Activated CD4-positive, alpha-beta T cell treated with anti-CD3 and anti-CD28 coated beads for 24 hours (primary cell): ENCODE data around the gene DEFB119.
"Not testable (repeated sequence)": the region's sequence is repeated elsewhere in the genome, so short reads cannot be mapped to it uniquely, and the experiment has no call there.

Source experiments
- DNase-seq, 2 donors: peaks; one replicate each; pipeline ENCODE4 v3.0.0-alpha.2; 2020; ENCODE audit warnings: low read depth in 2 of 2

DEFB119 gene, protein sequence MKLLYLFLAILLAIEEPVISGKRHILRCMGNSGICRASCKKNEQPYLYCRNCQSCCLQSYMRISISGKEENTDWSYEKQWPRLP

GRCh38 chr20:31390490-31390889 lies at the start of gene DEFB119:
Gene DEFB119, minus strand, starts transcription at chr20:31390590. Its CDS starts 107 bp downstream, at chr20:31390483.
- DNase-seq, result no peak

- DNase-seq, result no peak
Measured at GRCh38 chr20:31430568-31431115, 40.3 kb upstream of the DEFB119 start.

DNA sequence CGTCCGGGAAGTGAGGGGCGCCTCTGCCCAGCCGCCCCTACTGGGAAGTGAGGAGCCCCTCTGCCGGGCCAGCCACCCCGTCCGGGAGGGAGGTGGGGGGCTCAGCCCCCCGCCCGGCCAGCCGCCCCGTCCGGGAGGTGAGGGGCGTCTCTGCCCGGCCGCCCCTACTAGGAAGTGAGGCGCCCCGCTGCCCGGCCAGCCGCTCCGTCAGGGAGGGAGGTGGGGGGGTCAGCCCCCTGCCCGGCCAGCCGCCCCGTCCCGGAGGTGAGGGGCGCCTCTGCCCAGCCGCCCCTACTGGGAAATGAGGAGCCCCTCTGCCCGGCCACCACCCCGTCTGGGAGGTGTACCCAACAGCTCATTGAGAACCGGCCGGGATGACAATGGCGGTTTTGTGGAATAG lies 37.2 kb upstream of the DEFB119 start:
- DNase-seq, result not testable (repeated sequence)

- DNase-seq, result not testable (repeated sequence)
Measured at GRCh38 chr20:31426891-31427551, 36.6 kb upstream of the DEFB119 start.

DNA sequence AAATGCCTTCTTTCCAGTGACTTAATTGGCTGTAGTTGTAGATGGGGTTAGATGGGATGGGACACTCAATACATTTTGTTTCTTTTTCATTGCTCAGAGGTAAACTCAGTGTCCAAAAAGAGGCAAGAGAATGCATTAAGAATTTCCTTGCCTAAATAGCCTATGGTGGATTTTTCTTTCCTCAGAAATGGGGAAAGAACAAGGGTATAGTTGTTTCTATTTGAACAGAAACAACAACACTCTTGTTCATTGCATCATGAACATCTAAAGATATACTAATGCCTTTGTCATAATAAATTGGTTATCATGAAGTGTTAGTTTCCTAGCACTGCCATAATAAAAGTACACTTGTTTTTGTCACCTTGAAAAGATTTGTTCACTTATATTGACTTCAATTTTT lies 35.4 kb upstream of the DEFB119 start:
- no peak for DNase-seq

DNA sequence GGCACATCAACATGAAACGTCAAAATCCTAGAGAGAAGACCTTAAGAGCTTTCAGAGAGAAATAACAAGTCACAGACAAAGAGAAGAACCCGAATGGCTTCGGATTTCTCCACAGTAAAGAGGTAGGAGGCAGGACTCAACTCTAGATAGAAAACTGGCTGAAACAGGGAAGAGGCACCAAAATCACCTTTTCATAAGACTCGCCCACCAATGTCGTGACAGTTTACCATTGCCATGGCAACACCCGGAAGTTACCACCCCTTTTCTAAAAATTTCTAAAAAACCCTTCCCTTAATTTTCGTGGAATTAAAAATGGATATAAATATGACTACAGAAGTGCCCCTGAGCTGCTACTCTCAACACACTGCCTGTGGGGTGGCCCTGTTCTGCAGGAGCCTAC lies 27.9 kb upstream of the DEFB119 start:
- DNase-seq, result no peak

- DNase-seq, result no peak
Measured at GRCh38 chr20:31415653-31416052, 25.3 kb upstream of the DEFB119 start.

- no peak for DNase-seq
Measured at GRCh38 chr20:31414381-31414780, 24.0 kb upstream of the DEFB119 start.

- DNase-seq, result no peak
Measured at GRCh38 chr20:31410011-31410410, 19.6 kb upstream of the DEFB119 start.

GRCh38 chr20:31406115-31406514 lies 15.7 kb upstream of the DEFB119 start, which contains the start of gene DEFB121:
Gene DEFB121, minus strand, starts transcription at chr20:31406215. Its CDS starts 63 bp downstream, at chr20:31406152.
- DNase-seq, result no peak

DNA sequence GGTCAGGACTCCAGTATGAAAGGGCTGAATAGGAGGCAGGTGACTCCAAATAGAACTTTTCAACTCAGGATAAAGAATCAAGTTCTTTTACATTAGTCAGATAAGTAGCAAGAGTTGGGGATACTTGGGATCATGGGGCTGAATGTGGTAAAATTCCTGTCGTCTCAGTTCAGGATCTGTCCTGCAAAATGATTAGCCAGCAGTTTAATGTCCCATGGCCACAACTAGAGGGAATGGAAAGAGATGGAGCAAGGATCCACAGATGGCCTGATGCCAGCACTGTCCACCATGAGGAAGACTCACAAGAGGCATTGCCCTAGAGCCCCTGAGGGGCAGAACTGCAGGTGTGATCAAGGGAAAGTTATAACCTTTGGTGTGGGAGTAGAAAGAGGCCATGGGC lies 13.5 kb upstream of the DEFB119 start:
- no peak for DNase-seq

- DNase-seq, result no peak
Measured at GRCh38 chr20:31394900-31395299, 4.5 kb upstream of the DEFB119 start.

DNA sequence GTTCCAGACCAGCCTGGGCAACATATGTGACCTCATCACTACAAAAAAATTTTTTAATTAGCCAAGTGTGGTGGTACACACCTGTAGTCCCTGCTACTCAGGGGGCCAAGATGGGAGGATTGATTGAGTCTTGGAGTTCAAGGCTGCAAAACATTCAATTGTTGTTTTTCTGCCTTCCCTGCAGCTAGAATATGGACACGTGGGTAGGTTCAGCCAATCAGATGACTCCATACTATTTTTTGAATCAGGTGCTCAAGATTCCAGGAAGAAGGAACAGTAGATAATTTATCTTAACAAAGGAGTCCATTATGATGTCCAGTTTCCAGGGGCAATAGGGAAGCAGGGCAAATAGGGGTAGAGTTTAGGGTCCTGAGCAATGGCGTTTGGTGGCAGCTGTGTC lies 2.4 kb upstream of the DEFB119 start:
- DNase-seq, result no peak

DNA sequence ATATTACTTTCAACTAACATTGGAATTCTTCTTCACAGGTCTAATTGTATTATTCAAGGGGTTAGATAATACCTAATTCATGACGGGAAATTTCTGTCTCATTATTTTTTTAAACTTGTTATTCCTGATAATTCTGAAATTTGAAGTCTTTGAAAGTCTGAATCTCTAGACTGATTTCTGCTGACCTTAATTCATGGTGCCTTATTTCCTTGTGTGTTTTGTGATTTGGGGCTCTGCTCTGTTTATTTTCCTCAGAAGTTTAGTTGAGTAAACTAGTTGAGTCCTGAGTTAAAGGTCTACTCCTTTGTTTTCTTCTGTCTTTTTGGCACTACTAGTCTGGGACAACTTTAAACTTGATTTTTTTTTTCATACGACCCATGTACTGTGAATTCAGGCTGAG lies 16.0 kb downstream of the DEFB119 start:
- no peak for DNase-seq

DNA sequence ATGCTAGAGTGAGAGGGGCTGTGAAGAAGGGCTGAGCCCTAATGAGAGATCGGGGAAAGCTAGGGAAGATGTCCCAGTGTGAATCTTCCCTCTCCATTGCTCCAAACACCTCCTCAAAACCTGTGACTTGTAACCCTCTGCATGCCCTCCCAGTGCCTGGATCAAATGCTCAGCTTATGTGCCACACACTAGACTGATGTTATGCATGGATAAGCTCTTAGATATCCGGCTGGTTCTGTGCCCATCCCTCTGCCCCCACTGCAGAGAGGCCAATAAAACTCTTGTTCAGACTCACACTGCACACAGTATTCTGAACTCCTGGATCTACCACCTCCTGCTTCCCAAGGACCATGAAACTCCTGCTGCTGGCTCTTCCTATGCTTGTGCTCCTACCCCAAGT lies 22.1 kb downstream of the DEFB119 start, which contains the start of gene DEFB118:
TSS of gene DEFB118 (plus strand) at position 301 of the 400 bp plus-strand sequence. CDS start at position 351, 50 bp downstream.
- DNase-seq, result no peak

- not testable (repeated sequence) for DNase-seq
Measured at GRCh38 chr20:31364272-31364671, 26.1 kb downstream of the DEFB119 start.

DNA sequence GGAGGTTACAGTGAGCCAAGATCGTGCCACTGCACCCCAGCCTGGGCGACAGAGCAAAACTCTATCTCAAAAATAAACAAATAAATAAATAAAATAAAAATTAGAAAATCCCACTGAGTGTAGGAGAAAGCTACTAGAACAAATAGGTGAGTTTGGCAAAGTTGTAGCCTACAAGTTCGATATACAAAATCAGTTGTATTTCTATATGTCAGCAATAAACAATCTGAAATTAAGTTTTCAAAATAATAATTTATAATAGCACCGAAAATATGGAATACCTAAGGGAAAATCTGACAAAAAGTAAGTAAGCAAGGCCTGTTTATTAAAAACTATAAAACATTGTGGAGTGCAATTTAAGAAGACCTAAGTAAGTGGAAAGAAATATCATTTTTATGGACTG lies 27.1 kb downstream of the DEFB119 start:
- DNase-seq, result no peak

GRCh38 chr20:31355981-31356380 lies 34.4 kb downstream of the DEFB119 start:
- DNase-seq, result no peak

GRCh38 chr20:31341470-31341869 lies 48.9 kb downstream of the DEFB119 start:
- no peak for DNase-seq

DNA sequence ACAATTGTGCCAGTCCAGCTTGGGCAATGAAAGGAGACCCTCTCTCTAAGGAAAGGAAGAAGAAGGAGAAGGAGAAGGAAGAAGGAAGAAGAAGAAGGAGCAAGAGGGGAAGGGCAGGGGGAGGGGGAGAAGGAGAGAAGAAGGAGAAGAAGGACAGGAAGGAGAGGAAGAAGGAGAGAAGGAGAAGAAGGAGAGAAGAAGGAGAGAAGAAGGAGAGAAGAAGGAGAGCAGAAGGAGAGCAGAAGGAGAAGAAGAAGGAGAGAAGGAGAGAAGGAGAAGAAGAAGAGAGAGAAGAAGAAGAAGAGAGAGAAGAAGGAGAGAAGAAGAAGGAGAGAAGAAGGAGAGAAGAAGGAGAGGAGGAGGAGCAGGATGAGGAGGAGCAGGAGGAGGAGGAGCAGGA lies 59.5 kb downstream of the DEFB119 start:
- no peak for DNase-seq
